ENCODE data around the gene DBF4B. TPM values are rescaled to one million over a fixed set of nuclear protein-coding genes. Genes with fewer than 3 reads are reported as not detected.

The DBF4B gene
- total and polyA plus RNA-seq, 2 of the 13 experiments (the other 11 are each of a cell fraction or from before 2014, with no cell fraction given): 11.7 to 13.2 TPM

- TF ChIP-seq ZSCAN5A (CRISPR knock-in tag; IDR thresholded peaks at IDR 0.05; ENCODE audit: borderline replicate concordance) (peak; percentile 62; the same call in 1 of the 2 replicates), CHCHD3 (CRISPR knock-in tag; IDR thresholded peaks at IDR 0.05) (no peak), BHLHE40 (IDR thresholded peaks at IDR 0.05; ENCODE audit: low read length) (peak; percentile 75), TAF1 (CRISPR knock-in tag; IDR thresholded peaks at IDR 0.05) (peak; percentile 100), ZNF562 (CRISPR knock-in tag; IDR thresholded peaks at IDR 0.05; ENCODE audit: borderline replicate concordance) (peak; percentile 39; the same call in 1 of the 2 replicates), SMARCC2 (IDR thresholded peaks at IDR 0.05) (no peak), ZBTB4 (CRISPR knock-in tag; IDR thresholded peaks at IDR 0.05; ENCODE audit: borderline replicate concordance) (peak; percentile 92; the same call in 1 of the 2 replicates), HNF4G (IDR thresholded peaks at IDR 0.05; ENCODE audit: borderline replicate concordance, low read depth, low read length) (peak; percentile 72), HNF4G (CRISPR knock-in tag; IDR thresholded peaks at IDR 0.05; ENCODE audit: borderline replicate concordance, low read depth) (peak; percentile 91), KLF6 (CRISPR knock-in tag; IDR thresholded peaks at IDR 0.05) (peak; percentile 67), CENPX (CRISPR knock-in tag; IDR thresholded peaks at IDR 0.05) (no peak)
- TF ChIP-seq, protein P1, sequence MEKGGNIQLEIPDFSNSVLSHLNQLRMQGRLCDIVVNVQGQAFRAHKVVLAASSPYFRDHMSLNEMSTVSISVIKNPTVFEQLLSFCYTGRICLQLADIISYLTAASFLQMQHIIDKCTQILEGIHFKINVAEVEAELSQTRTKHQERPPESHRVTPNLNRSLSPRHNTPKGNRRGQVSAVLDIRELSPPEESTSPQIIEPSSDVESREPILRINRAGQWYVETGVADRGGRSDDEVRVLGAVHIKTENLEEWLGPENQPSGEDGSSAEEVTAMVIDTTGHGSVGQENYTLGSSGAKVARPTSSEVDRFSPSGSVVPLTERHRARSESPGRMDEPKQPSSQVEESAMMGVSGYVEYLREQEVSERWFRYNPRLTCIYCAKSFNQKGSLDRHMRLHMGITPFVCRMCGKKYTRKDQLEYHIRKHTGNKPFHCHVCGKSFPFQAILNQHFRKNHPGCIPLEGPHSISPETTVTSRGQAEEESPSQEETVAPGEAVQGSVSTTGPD (CRISPR knock-in tag; IDR thresholded peaks at IDR 0.05): peak; percentile 66; the same call in 1 of the 2 replicates
- TF ChIP-seq, protein P2, sequence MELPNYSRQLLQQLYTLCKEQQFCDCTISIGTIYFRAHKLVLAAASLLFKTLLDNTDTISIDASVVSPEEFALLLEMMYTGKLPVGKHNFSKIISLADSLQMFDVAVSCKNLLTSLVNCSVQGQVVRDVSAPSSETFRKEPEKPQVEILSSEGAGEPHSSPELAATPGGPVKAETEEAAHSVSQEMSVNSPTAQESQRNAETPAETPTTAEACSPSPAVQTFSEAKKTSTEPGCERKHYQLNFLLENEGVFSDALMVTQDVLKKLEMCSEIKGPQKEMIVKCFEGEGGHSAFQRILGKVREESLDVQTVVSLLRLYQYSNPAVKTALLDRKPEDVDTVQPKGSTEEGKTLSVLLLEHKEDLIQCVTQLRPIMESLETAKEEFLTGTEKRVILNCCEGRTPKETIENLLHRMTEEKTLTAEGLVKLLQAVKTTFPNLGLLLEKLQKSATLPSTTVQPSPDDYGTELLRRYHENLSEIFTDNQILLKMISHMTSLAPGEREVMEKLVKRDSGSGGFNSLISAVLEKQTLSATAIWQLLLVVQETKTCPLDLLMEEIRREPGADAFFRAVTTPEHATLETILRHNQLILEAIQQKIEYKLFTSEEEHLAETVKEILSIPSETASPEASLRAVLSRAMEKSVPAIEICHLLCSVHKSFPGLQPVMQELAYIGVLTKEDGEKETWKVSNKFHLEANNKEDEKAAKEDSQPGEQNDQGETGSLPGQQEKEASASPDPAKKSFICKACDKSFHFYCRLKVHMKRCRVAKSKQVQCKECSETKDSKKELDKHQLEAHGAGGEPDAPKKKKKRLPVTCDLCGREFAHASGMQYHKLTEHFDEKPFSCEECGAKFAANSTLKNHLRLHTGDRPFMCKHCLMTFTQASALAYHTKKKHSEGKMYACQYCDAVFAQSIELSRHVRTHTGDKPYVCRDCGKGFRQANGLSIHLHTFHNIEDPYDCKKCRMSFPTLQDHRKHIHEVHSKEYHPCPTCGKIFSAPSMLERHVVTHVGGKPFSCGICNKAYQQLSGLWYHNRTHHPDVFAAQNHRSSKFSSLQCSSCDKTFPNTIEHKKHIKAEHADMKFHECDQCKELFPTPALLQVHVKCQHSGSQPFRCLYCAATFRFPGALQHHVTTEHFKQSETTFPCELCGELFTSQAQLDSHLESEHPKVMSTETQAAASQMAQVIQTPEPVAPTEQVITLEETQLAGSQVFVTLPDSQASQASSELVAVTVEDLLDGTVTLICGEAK (IDR thresholded peaks at IDR 0.05): no peak
- TF ChIP-seq, protein P2 (CRISPR knock-in tag; IDR thresholded peaks at IDR 0.05): peak; percentile 86
These were observed 18.8 kb upstream of the DBF4B start, which contains the start of gene CCDC43 (continued) for GRCh38 chr17:44689477-44690217.

Measured in HepG2 (cell line).